H1 (cell line): Measurements from ENCODE around the gene TMEM79.

Experiments used
- ATF2 ChIP-seq: IDR thresholded peaks from 2 replicates; pipeline ENCODE4 v1.6.1; 2012; ENCODE audit warnings: low read length, inconsistent platforms
- EGR1 ChIP-seq: IDR thresholded peaks from 2 replicates; pipeline ENCODE4 v1.6.1; 2011; ENCODE audit warnings: low read depth, low read length, borderline replicate concordance
- EZH2 ChIP-seq: fragments of 200-600 bp; sonication (generic); IDR thresholded peaks from 2 replicates; pipeline ENCODE4 v1.7.1; 2012; ENCODE audit warnings: low read depth, mild to moderate bottlenecking, moderate library complexity, low read length, inconsistent platforms; ENCODE audit not compliant: severe bottlenecking
- GABPA ChIP-seq: IDR thresholded peaks from 2 replicates; pipeline ENCODE4 v1.6.1; 2011; ENCODE audit warnings: mild to moderate bottlenecking, low read length, moderate library complexity, borderline replicate concordance; ENCODE audit not compliant: insufficient read depth
- KDM5A ChIP-seq: fragments of 200-600 bp; IDR thresholded peaks from 2 replicates; pipeline ENCODE4 v1.7.1; 2012; ENCODE audit warnings: mild to moderate bottlenecking, low read length, inconsistent platforms, mixed read lengths
- POLR2A ChIP-seq, 2 experiments: IDR thresholded peaks; 1 replicate in 1 of 2; 2 replicates in 1 of 2; pipeline ENCODE4 v1.6.1; 2011; ENCODE audit warnings: low read depth in 2 of 2, low read length in 2 of 2, mild to moderate bottlenecking in 2 of 2; ENCODE audit errors: control extremely low read depth in 1 of 2
- POLR2AphosphoS5 ChIP-seq: IDR thresholded peaks from 2 replicates; pipeline ENCODE4 v1.6.1; 2011; ENCODE audit warnings: low read depth, low read length
- TBP ChIP-seq: IDR thresholded peaks from 2 replicates; pipeline ENCODE4 v1.6.1; 2011; ENCODE audit warnings: low read depth, low read length, improper control_type of control experiment
- TF ChIP-seq, protein P1 (sequence below), 3 experiments: IDR thresholded peaks; 1 replicate in 2 of 3; 2 replicates in 1 of 3; pipeline versions ENCODE4 v1.5.1 to v1.6.1; 2011; ENCODE audit warnings: low read length in 3 of 3, mild to moderate bottlenecking in 3 of 3, inconsistent platforms in 2 of 3, low read depth in 1 of 3, moderate library complexity in 1 of 3; ENCODE audit not compliant: insufficient read depth in 1 of 3; ENCODE audit errors: control extremely low read depth in 1 of 3

DNA sequence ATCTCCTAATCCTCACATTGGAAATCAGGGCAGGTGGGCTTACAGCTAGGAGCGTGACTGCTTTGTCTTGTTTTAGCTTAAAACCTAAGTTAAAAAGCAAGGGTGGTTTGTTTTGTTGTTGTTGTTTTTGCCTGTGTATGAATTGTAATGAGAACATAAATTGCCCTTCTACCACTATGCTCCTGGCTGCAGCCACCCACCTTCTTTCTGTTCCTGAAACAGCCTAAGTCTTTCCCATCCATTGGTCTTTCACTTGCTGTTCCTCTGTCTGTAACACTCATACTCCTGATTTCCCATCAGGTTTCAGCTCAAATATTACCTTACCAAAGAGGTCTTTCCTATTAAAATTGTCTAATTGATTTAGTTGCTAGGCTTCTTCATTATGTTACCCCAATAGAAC lies 604 bp upstream of the TMEM79 start:
- TF ChIP-seq EZH2 (no peak), POLR2AphosphoS5 (no peak), EGR1 (no peak), KDM5A (no peak), TBP (no peak), ATF2 (no peak), POLR2A (IDR thresholded peaks at IDR 0.05; ENCODE audit: control extremely low read depth in 1 of 2, low read depth in 2 of 2, low read length in 2 of 2) (no peak), GABPA (no peak)
- TF ChIP-seq, protein P1, sequence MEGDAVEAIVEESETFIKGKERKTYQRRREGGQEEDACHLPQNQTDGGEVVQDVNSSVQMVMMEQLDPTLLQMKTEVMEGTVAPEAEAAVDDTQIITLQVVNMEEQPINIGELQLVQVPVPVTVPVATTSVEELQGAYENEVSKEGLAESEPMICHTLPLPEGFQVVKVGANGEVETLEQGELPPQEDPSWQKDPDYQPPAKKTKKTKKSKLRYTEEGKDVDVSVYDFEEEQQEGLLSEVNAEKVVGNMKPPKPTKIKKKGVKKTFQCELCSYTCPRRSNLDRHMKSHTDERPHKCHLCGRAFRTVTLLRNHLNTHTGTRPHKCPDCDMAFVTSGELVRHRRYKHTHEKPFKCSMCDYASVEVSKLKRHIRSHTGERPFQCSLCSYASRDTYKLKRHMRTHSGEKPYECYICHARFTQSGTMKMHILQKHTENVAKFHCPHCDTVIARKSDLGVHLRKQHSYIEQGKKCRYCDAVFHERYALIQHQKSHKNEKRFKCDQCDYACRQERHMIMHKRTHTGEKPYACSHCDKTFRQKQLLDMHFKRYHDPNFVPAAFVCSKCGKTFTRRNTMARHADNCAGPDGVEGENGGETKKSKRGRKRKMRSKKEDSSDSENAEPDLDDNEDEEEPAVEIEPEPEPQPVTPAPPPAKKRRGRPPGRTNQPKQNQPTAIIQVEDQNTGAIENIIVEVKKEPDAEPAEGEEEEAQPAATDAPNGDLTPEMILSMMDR (IDR thresholded peaks at IDR 0.05; ENCODE audit: control extremely low read depth in 1 of 3, insufficient read depth in 1 of 3, low read depth in 1 of 3, low read length in 3 of 3), result no peak
